Large intestine (tissue), 3 donors: Measurements from ENCODE around the gene PRDM16. TPM values are rescaled to one million over a fixed set of nuclear protein-coding genes. Genes with fewer than 3 reads are reported as not detected.
"Not testable (repeated sequence)": the region's sequence is repeated elsewhere in the genome, so short reads cannot be mapped to it uniquely, and the experiment has no call there.

Experiments used
- DNase-seq, 2 donors: peaks; one replicate each; pipeline versions ENCODE4 v3.0.0 to v3.0.0-alpha.2; 2013
- H3K27ac ChIP-seq: one replicate; pipeline ENCODE4 v1.5.1; 2013; ENCODE audit warnings: low read length
- H3K27me3 ChIP-seq: 2 replicates; pipeline ENCODE4 v1.6.1; 2013; ENCODE audit warnings: low read length; ENCODE audit not compliant: control insufficient read depth, insufficient read depth
- H3K36me3 ChIP-seq: 2 replicates; pipeline ENCODE4 v1.6.1; 2013; ENCODE audit warnings: low read length; ENCODE audit not compliant: control insufficient read depth, insufficient read depth
- H3K4me1 ChIP-seq: one replicate; pipeline ENCODE4 v1.6.1; 2013; ENCODE audit warnings: low read length; ENCODE audit not compliant: control insufficient read depth, insufficient read depth
- H3K4me3 ChIP-seq: one replicate; pipeline ENCODE4 v1.5.1; 2013; ENCODE audit warnings: low read length
- H3K9me3 ChIP-seq: one replicate; pipeline ENCODE4 v1.6.1; 2013; ENCODE audit warnings: mild to moderate bottlenecking, low read depth, low read length, moderate library complexity; ENCODE audit not compliant: control insufficient read depth
- WGBS: methylation state at CpG from one replicate; pipeline ENCODE4 v1.1.5; 2013; ENCODE audit warnings: low lambda C conversion rate; ENCODE audit not compliant: insufficient coverage; 5-methylcytosine and 5-hydroxymethylcytosine counted together
- polyA plus RNA-seq: library from polyadenylated mRNA; unstranded; fragments of 120-200 nt; gene quantifications from one replicate; pipeline ENCODE4 v1.2.1, GENCODE V29; 2013

Gene PRDM16
- polyA plus RNA-seq, 1 donor = 20.6 TPM

DNA sequence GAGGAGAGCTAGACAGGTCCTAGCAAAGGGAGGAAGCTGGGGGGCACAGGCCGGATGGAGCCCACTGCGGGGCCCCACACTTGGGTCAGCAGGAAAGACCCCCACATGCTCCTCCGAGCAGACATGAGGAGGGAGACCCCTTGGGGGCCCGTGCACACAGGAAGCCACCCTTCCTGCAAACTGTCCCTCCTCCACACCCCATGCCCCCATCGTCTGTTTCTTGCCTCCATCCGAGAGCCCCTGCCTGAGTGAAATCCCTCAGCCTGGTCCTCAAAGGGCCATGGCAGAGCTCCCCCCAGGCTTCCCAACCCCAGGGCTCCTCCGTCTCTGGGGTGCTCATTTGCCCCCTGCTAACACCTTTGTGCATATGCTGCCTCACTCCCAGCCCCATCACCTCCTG is 168.0 kb downstream of the PRDM16 start:
- Histone ChIP-seq H3K4me1 (peaks cover 7% of the 10 kb centered on the region), H3K9me3 (peaks cover 19% of the 10 kb centered on the region), H3K27me3 (peaks cover 8% of the 10 kb centered on the region), H3K36me3 (no peaks in the 10 kb centered on the region), H3K4me3 (no peak overlapping the region), H3K27ac (no peak overlapping the region)
- no peak for DNase-seq
- WGBS = no CpG with 5 or more reads among the region's 7 CpGs

DNA sequence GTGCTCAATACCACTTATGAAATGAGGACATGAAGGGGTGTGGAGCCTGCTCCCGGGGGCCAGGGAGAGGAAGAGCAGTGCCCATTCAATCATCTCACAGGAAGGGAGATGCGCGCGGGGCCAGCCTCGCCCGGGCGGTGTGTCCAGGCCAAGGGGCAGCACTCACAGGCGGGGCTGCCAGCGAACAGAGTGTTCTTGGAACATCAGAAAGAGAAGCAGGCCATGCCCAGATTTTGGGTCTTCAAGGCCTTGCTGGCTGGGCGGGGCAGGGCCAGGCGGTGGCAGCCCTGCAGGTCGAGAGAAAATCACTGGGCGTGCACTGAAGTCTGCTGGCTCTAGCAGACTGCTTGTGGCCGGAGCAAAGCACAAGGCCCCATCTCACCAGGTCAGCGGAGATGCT is 168.6 kb downstream of the PRDM16 start:
- WGBS = no CpG with 5 or more reads among the region's 15 CpGs
- Histone ChIP-seq H3K27me3 (peaks cover 7% of the 10 kb centered on the region), H3K4me1 (peaks cover 7% of the 10 kb centered on the region), H3K4me3 (no peak overlapping the region), H3K27ac (no peak overlapping the region), H3K36me3 (no peaks in the 10 kb centered on the region), H3K9me3 (peaks cover 19% of the 10 kb centered on the region)
- no peak for DNase-seq

DNA sequence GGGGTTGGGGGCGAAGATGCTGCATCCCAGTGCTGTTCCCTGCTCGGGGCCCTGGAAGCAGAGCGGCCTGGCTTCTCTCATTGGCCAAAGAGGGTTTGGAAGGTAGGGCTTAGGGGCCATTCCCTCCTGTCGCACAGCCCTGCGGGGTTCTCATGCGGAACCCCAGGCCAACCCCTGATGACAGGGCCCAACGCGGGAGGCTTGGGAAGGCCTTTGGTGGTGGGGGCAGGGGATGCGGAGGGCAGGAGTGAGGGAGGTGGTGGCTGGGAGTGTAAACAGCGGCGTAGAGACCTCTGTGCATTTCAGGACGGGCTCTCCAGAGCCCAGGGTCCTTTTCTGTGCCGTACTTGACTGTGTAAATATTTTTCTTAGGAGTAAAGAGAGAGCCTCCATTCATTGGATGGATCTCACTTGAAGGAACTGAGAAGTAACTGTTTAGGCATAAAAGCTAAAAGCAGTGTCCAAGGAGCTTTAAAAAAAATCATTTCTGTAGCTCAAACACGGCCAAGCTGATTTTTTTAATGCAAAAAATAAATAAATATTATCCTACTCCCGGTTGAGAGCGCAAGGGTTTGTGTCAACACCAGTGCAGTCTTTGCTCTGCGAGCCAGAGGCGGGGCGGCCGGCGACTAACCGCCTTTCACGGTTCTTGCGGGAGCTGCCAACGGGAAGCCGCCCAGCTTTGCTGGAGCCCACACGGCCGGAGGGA is 169.1 kb downstream of the PRDM16 start:
- DNase-seq = no peak
- Histone ChIP-seq H3K4me3 (no peak overlapping the region), H3K36me3 (no peaks in the 10 kb centered on the region), H3K4me1 (peaks cover 7% of the 10 kb centered on the region), H3K9me3 (peaks cover 19% of the 10 kb centered on the region), H3K27me3 (peaks cover 7% of the 10 kb centered on the region), H3K27ac (no peak overlapping the region)
- WGBS = 50% methylated on average over 1 of the region's 28 CpGs

DNA sequence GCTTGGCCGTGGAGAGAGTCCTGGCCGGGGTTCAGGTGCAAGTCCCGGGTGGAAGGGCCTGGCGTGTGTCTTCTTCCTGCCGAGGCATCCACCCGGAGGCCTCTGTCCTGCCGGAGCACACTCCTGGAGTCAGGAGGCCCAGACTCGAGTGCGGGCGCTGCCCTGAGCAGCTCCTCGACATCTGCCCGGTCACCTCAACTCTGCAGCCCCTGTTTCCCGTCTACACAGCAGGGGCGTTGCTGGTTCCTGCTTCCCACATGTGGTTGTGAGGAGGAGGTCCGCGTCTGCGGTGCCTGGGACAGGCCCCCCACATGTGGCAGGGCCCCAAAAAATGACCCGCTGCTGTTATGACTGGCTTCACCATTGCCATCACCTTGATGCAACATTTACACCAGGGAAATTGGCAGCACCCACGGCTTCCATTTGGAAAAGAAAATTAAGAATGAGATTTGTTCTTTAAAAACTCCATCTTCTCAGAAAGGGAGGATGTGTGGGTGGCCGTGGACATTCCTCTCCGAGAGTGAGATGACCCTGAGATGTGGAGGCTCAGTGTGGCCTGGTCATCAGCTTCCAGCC is 169.8 kb downstream of the PRDM16 start:
- peaks cover 19% of the 10 kb centered on the region for H3K9me3 ChIP-seq
- no peaks in the 10 kb centered on the region for H3K36me3 ChIP-seq
- peaks cover 7% of the 10 kb centered on the region for H3K4me1 ChIP-seq
- no CpG with 5 or more reads among the region's 21 CpGs for WGBS
- H3K27ac ChIP-seq = no peak overlapping the region
- no peak for DNase-seq
- peaks cover 10% of the 10 kb centered on the region for H3K27me3 ChIP-seq
- H3K4me3 ChIP-seq = no peak overlapping the region

DNA sequence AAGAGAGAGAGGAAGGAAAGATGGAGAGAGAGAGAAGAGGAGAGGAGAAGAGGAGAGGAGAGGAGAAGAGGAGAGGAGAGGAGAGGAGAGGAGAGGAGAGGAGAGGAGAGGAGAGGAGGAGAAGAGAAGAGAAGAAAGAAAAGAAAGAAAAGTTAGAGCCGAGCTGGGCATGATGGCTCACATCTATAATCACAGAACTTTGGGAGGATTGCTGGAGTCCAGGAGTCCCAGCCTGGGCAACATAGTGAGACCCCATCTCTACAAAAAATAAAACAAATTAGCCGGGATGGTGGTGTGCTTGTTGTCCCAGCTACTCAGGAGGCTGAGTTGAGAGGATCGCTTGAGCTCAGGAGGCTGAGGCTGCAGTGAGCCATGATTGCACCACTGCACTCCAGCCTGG is 171.0 kb downstream of the PRDM16 start:
- DNase-seq, H3K4me1 ChIP-seq, H3K36me3 ChIP-seq, H3K4me3 ChIP-seq, H3K27ac ChIP-seq: not testable (repeated sequence)
- no CpG with 5 or more reads among the region's 3 CpGs for WGBS
- H3K27me3 ChIP-seq = peaks cover 10% of the 10 kb centered on the region
- H3K9me3 ChIP-seq = peaks cover 19% of the 10 kb centered on the region

DNA sequence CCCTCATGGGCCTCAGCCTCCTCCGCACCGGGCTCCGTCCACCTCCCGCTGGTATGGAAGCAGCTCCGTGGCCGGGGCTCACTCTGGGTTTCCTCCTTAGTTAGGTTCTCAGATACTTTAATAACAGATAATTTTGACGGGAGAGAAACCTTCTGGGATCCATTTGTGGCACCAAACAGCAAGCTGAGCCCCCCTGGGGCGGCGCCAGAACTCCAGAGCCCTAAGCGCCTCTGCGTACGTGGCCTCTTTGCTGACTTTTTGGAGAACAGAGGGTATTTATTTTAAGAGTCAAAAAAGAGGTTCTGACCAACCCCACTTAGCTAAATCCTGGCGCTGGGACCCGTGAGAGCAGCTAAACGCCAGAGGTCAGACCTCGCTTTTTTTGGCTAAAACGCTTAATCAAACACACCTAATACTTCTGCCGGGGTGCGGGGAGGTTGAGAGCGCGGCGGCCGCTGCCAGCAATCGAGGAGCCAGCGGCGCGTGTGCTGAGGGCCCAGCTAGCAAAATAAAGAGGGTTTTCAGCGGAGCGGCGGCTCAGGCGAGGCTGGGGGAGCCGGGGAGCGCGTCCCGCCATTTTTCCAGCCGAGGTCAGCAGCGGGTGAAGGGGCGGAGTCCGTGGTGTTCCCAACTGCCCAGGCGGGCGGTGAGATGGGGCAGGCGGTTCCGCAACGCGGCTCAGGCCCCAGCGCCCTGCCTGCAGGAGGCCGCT is 171.7 kb downstream of the PRDM16 start:
- Histone ChIP-seq H3K9me3 (peaks cover 19% of the 10 kb centered on the region), H3K27me3 (peaks cover 10% of the 10 kb centered on the region), H3K36me3 (no peaks in the 10 kb centered on the region), H3K4me1 (peaks cover 12% of the 10 kb centered on the region), H3K4me3 (no peak overlapping the region), H3K27ac (no peak overlapping the region)
- DNase-seq = no peak
- no CpG with 5 or more reads among the region's 47 CpGs for WGBS

DNA sequence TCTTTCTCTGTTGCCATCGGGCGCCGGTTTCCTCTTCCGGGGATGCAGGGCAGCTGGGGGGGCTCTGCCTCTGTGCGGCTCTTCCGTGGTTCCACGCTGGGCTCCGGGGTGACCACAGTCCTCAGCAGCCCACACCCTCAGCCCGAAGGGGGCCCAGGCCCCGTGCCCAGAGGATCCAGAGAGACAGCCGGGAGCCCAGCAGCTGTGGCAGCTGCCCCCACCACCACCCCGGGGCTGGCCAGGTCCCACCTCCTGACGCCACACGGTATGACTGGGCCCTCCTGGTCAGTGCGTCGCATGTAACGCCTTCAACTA is 172.2 kb downstream of the PRDM16 start:
- Histone ChIP-seq H3K27ac (no peak overlapping the region), H3K36me3 (no peaks in the 10 kb centered on the region), H3K4me1 (peaks cover 8% of the 10 kb centered on the region), H3K9me3 (peaks cover 19% of the 10 kb centered on the region), H3K27me3 (peaks cover 10% of the 10 kb centered on the region), H3K4me3 (no peak overlapping the region)
- WGBS = no CpG with 5 or more reads among the region's 17 CpGs
- DNase-seq = no peak

DNA sequence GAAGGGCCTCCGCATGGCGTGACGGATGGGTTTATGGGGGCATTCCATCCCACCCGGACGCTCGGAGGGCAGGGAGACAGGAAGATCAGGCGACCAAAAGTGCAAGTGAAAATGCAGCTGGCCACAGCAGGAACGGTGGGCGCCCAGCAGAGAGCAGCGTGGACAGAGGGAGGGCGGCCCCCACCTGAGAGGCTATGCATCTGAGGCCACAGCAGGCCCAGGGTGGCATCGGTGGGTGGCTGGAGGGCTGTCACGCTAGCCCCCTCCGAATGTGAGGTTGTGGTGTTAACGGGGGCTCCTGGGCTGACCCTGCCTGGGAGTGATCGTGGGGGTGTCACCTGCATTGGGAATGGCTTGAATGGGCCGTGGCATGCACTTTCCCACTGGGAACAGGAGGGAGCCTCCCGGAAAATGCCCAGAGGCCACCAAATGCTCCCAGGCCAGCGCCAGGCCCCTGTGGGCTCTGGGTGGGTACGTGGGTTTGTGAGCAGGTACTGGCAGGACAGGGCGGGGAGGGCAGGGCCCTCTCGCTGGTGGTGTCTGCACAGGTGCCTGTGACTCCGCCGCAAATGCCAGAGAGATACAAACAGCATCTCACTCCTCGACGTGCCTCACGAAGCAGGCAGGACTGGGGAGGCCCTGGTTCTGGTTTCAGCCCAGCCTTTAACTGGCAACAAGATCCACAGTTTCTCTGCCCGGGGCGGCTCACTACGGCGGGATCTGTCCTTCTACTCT is 172.8 kb downstream of the PRDM16 start:
- Histone ChIP-seq H3K27me3 (peaks cover 13% of the 10 kb centered on the region), H3K36me3 (no peaks in the 10 kb centered on the region), H3K27ac (no peak overlapping the region), H3K4me1 (peaks cover 8% of the 10 kb centered on the region), H3K9me3 (peaks cover 19% of the 10 kb centered on the region), H3K4me3 (no peak overlapping the region)
- WGBS = 100% methylated on average over 1 of the region's 31 CpGs
- no peak for DNase-seq

DNA sequence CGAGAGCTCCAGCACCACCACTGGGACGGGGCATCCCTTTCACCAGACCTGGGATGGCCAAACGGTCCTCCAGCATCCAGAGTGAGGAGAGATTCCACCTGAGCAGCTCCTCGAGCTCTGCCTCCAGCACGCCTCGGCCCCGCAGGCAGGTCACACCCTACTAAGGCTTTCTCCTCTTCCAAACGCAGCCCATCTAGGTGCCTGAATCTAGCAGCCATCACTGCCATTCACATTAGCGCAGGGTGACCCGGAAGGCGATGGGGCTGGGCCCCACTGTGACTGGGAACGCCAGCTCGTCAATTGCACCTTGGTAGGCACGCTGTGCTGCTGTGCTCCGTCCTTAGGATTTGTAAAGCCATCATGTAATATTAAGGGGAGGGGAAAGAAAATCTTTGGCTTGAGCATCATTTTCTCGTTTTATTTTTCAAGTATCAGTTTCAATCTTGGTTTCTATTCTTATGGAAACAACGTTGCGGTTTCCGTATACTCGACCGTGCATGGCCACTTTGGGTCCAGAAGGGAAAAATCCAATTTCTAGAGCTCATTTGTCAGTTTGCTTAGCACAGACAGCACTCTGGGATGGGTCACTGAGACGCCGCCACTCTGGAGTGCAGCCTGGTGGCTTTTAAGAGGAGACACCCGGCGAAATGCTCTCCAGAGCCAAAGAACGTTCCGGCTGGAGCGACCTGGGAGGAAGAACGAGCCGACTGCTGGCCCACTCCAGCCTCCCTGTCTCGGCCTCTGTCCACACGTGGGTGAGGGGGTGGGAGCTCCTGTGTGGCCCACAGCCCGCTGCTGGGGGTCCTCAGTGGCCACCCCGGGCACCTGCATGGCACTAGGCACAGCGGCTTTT is 173.6 kb downstream of the PRDM16 start:
- Histone ChIP-seq H3K9me3 (peaks cover 19% of the 10 kb centered on the region), H3K36me3 (no peaks in the 10 kb centered on the region), H3K27me3 (peaks cover 20% of the 10 kb centered on the region), H3K4me3 (no peak overlapping the region), H3K4me1 (peaks cover 13% of the 10 kb centered on the region), H3K27ac (no peak overlapping the region)
- no peak for DNase-seq
- 100% methylated on average over 2 of the region's 35 CpGs for WGBS

DNA sequence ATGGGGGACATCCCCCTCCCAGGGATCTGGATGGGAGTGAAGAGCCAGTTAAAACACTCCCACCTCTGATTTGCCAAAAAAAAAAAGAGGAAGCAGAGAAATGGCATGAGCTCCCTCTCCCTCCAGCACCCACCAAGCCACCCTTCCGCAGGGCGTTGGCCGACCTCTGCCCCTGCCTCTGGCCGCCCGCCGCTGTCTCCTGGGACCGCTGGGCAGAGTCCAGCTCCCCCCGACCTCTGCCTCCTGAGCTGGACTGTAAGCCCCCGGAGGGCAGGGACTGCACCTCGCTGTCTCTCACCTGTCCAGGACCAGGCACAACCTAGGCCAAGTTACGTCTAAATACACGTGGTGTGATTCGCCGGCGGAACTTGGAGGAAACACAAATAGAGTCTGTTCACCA is 174.3 kb downstream of the PRDM16 start:
- H3K36me3 ChIP-seq = no peaks in the 10 kb centered on the region
- peaks cover 20% of the 10 kb centered on the region for H3K4me1 ChIP-seq
- H3K9me3 ChIP-seq = peaks cover 16% of the 10 kb centered on the region
- no peak overlapping the region for H3K27ac ChIP-seq
- no peak overlapping the region for H3K4me3 ChIP-seq
- WGBS = no CpG with 5 or more reads among the region's 15 CpGs
- DNase-seq = no peak
- peaks cover 21% of the 10 kb centered on the region for H3K27me3 ChIP-seq
